Umbilical cord (tissue), 2 donors: ENCODE results near the gene LARP6. TPM values are rescaled to one million over a fixed set of nuclear protein-coding genes. Genes with fewer than 3 reads are reported as not detected.

Source experiments
- DNase-seq: peaks from one replicate; pipeline ENCODE4 v3.0.0-alpha.2; 2015; ENCODE audit warnings: low spot score
- total RNA-seq: library from RNA; depleted of rRNA; stranded (reverse); fragments of >200 nt; gene quantifications from one replicate; pipeline ENCODE4 v1.2.3, GENCODE V29; 2014; ENCODE audit warnings: low replicate concordance; ENCODE audit not compliant: insufficient read depth

The LARP6 gene
- total RNA-seq, 1 donor from 2014 or later = 34.7 TPM

GRCh38 chr15:70796516-70797310 lies 57.2 kb downstream of the LARP6 start:
- DNase-seq = no peak

- peak; percentile 91 for DNase-seq
These were observed 58.7 kb downstream of the LARP6 start for GRCh38 chr15:70795311-70795665.

GRCh38 chr15:70794596-70795310 lies 59.2 kb downstream of the LARP6 start:
- DNase-seq = no peak

- no peak for DNase-seq
These were observed 60.3 kb downstream of the LARP6 start for GRCh38 chr15:70793694-70794093.

GRCh38 chr15:70792171-70792573 lies 61.8 kb downstream of the LARP6 start:
- no peak for DNase-seq

- DNase-seq = no peak
These were observed 62.7 kb downstream of the LARP6 start for GRCh38 chr15:70791259-70791658.

- no peak for DNase-seq
These were observed 64.7 kb downstream of the LARP6 start for GRCh38 chr15:70789213-70789612.

- DNase-seq = peak; percentile 87
These were observed 65.6 kb downstream of the LARP6 start for GRCh38 chr15:70788114-70789049.

GRCh38 chr15:70786996-70787395 lies 67.0 kb downstream of the LARP6 start:
- DNase-seq = no peak

GRCh38 chr15:70783610-70784022 lies 70.3 kb downstream of the LARP6 start:
- DNase-seq = peak; percentile 84

- no peak for DNase-seq
These were observed 70.9 kb downstream of the LARP6 start for GRCh38 chr15:70783041-70783440.

GRCh38 chr15:70781236-70781635 lies 72.7 kb downstream of the LARP6 start:
- DNase-seq = no peak

Other genes with a start within 250 kb of the LARP6 start
- 73.4 TPM for gene UACA, start 90.6 kb downstream of the LARP6 start, total RNA-seq
- 6.0 TPM for gene THAP10, start 38.3 kb upstream of the LARP6 start, total RNA-seq
- gene LRRC49, start 38.7 kb upstream of the LARP6 start, total RNA-seq = 28.9 TPM